ENCODE results near the gene DYNC2I2.
"Not testable (repeated sequence)": the region's sequence is repeated elsewhere in the genome, so short reads cannot be mapped to it uniquely, and the experiment has no call there.

Gene DYNC2I2

DNA sequence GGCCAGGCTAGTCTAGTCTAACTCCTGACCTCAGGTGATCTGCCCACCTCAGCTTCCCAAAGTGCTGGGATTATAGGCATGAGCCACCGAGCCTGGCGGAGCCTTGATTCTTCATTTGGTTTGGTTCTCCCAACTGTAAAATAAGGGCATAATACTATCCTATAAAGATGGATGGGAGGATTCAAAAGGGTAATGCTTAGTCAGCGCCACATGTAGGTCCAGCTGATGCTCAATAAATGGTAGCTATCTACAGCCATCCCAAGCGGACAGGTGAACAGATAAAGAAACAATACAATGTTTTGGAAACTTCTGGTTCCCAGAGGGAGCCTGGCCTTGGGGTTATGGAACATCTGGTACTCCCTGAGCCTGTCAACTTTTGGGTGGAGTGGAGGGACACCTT lies 18.7 kb upstream of the DYNC2I2 start:
- H3K27ac ChIP-seq (ENCODE audit: poor library complexity, severe bottlenecking): no peak overlapping the region
- ATAC-seq (ENCODE audit: low read depth): no peak
- no peaks in the 10 kb centered on the region for H3K4me1 ChIP-seq (ENCODE audit: insufficient read depth, poor library complexity, severe bottlenecking)
- H3K4me3 ChIP-seq (ENCODE audit: severe bottlenecking): no peak overlapping the region
- no peak for DNase-seq (ENCODE audit: low spot score)
- H3K27me3 ChIP-seq (ENCODE audit: insufficient read depth, poor library complexity, severe bottlenecking): no peaks in the 10 kb centered on the region
- TF ChIP-seq, protein P1, sequence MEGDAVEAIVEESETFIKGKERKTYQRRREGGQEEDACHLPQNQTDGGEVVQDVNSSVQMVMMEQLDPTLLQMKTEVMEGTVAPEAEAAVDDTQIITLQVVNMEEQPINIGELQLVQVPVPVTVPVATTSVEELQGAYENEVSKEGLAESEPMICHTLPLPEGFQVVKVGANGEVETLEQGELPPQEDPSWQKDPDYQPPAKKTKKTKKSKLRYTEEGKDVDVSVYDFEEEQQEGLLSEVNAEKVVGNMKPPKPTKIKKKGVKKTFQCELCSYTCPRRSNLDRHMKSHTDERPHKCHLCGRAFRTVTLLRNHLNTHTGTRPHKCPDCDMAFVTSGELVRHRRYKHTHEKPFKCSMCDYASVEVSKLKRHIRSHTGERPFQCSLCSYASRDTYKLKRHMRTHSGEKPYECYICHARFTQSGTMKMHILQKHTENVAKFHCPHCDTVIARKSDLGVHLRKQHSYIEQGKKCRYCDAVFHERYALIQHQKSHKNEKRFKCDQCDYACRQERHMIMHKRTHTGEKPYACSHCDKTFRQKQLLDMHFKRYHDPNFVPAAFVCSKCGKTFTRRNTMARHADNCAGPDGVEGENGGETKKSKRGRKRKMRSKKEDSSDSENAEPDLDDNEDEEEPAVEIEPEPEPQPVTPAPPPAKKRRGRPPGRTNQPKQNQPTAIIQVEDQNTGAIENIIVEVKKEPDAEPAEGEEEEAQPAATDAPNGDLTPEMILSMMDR (IDR thresholded peaks at IDR 0.05; ENCODE audit: poor library complexity, severe bottlenecking): no peak
- H3K9me3 ChIP-seq (ENCODE audit: severe bottlenecking): no peaks in the 10 kb centered on the region
- H3K36me3 ChIP-seq (ENCODE audit: low read depth): peaks cover 10% of the 10 kb centered on the region; the same call in 1 of the 2 replicates

DNA sequence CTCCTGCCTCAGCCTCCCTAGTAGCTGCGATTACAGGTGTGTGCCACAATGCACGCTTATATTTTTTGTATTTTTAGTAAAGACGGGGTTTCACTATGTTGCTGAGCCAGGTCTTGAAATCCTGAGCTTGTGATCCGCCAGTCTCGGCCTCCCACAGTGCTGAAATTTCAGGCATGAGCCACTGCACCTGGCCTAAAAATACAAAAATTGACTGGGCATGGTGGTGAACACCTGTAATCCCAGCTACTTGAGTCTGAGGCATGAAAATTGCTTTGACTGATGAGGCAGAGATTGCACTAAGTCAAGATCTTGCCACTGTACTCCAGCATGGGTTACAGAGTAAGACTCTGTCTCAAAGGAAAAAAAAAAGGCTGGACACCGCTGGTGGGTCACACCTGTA lies 13.1 kb upstream of the DYNC2I2 start:
- DNase-seq (ENCODE audit: low spot score) (no peak), ATAC-seq (ENCODE audit: low read depth) (no peak)
- Histone ChIP-seq H3K4me1 (ENCODE audit: insufficient read depth, poor library complexity, severe bottlenecking) (no peaks in the 10 kb centered on the region), H3K4me3 (ENCODE audit: severe bottlenecking) (no peak overlapping the region), H3K27ac (ENCODE audit: poor library complexity, severe bottlenecking) (no peak overlapping the region), H3K9me3 (ENCODE audit: severe bottlenecking) (no peaks in the 10 kb centered on the region), H3K36me3 (ENCODE audit: low read depth) (no peaks in the 10 kb centered on the region), H3K27me3 (ENCODE audit: insufficient read depth, poor library complexity, severe bottlenecking) (no peaks in the 10 kb centered on the region)
- TF ChIP-seq, protein P1 (IDR thresholded peaks at IDR 0.05; ENCODE audit: poor library complexity, severe bottlenecking): no peak

DNA sequence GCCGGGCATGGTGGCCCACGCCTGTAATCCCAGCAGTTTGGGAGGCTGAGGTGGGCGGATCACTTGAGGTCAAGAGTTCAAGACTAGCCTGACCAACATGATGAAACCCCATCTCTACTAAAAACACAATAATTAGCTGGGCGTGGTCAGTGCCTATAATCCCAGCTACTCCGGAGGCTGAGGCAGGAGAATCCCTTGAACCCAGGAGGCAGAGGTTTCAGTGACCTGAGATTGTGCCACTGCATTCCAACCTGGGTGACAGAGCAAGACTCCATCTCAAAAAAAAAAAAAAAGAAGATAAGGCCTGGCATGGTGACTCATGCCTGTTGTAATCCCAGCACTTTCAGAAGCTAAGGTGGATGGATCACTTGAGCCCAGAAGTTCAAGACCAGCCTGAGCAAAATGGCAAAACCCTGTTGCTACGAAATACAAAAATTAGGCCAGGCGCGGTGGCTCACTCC lies 9.9 kb upstream of the DYNC2I2 start:
- H3K36me3 ChIP-seq (ENCODE audit: low read depth); H3K27ac ChIP-seq (ENCODE audit: poor library complexity, severe bottlenecking): not testable (repeated sequence)

DNA sequence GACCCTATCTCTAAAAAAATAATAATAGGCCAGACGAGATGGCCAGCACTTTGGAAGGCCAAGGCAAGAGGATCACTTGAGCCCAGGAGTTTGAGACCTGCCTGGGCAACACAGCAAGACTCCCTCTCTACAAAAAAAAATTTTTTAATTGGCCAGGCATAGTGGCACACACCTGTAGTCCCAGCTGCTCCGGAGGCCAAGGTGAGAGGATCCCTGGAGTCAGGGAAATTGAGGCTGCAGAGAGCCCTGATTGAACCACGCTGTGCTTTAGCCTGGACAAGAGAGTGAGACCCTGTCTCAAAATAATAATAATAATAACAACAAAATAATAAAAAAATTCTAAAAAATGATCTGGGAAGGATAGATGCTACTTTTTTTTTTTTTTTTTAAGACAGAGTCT lies 1.1 kb upstream of the DYNC2I2 start:
- Histone ChIP-seq H3K4me1 (ENCODE audit: insufficient read depth, poor library complexity, severe bottlenecking) (no peaks in the 10 kb centered on the region), H3K27ac (ENCODE audit: poor library complexity, severe bottlenecking) (no peak overlapping the region), H3K36me3 (ENCODE audit: low read depth) (no peaks in the 10 kb centered on the region), H3K9me3 (ENCODE audit: severe bottlenecking) (no peaks in the 10 kb centered on the region), H3K27me3 (ENCODE audit: insufficient read depth, poor library complexity, severe bottlenecking) (no peaks in the 10 kb centered on the region), H3K4me3 (ENCODE audit: severe bottlenecking) (no peak overlapping the region)
- DNase-seq (ENCODE audit: low spot score): no peak
- TF ChIP-seq, protein P1 (IDR thresholded peaks at IDR 0.05; ENCODE audit: poor library complexity, severe bottlenecking): no peak
- no peak for ATAC-seq (ENCODE audit: low read depth)

More for the DNA sequence above, 9.9 kb upstream of the DYNC2I2 start:
- not testable (repeated sequence) for DNase-seq (ENCODE audit: low spot score); H3K4me3 ChIP-seq (ENCODE audit: severe bottlenecking); H3K9me3 ChIP-seq (ENCODE audit: severe bottlenecking); H3K27me3 ChIP-seq (ENCODE audit: insufficient read depth, poor library complexity, severe bottlenecking); H3K4me1 ChIP-seq (ENCODE audit: insufficient read depth, poor library complexity, severe bottlenecking); ATAC-seq (ENCODE audit: low read depth)

DNA sequence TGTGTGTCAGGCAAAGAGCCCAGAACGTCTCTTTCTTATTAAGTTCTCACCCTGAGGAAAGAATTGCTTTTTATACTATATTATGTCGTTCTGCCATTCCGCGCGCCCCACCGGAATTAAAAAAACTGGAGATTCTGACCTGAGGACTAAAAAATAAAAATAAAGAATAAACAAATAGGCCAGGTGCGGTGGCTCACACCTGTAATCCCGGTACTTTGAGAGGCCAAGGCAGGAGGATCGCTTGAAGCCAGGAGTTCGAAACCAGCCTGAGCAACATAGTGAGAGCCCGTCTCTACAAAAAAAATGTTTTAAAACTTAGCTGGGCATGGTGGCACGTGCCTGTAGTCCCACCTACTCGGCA lies 677 bp upstream of the DYNC2I2 start:
- TF ChIP-seq, protein P1 (IDR thresholded peaks at IDR 0.05; ENCODE audit: poor library complexity, severe bottlenecking): no peak
- H3K27ac ChIP-seq (ENCODE audit: poor library complexity, severe bottlenecking): peak overlapping the region; percentile 76
- no peaks in the 10 kb centered on the region for H3K9me3 ChIP-seq (ENCODE audit: severe bottlenecking)
- no peaks in the 10 kb centered on the region for H3K36me3 ChIP-seq (ENCODE audit: low read depth)
- peak overlapping the region; percentile 76 for H3K4me3 ChIP-seq (ENCODE audit: severe bottlenecking)
- no peaks in the 10 kb centered on the region for H3K4me1 ChIP-seq (ENCODE audit: insufficient read depth, poor library complexity, severe bottlenecking)
- no peak for ATAC-seq (ENCODE audit: low read depth)
- DNase-seq (ENCODE audit: low spot score): no peak
- no peaks in the 10 kb centered on the region for H3K27me3 ChIP-seq (ENCODE audit: insufficient read depth, poor library complexity, severe bottlenecking)
